ENCODE results near the gene VPS26C. TPM values are rescaled to one million over a fixed set of nuclear protein-coding genes. Genes with fewer than 3 reads are reported as not detected.
A peak's percentile ranks its signal among the peaks of the same experiment; 100 is the strongest.

VPS26C gene
- total and polyA plus RNA-seq, 10 of the 15 experiments (the other 5 are each of a cell fraction or from before 2014, with no cell fraction given) = 32.5 to 65.1 (median 48.0) TPM

DNA sequence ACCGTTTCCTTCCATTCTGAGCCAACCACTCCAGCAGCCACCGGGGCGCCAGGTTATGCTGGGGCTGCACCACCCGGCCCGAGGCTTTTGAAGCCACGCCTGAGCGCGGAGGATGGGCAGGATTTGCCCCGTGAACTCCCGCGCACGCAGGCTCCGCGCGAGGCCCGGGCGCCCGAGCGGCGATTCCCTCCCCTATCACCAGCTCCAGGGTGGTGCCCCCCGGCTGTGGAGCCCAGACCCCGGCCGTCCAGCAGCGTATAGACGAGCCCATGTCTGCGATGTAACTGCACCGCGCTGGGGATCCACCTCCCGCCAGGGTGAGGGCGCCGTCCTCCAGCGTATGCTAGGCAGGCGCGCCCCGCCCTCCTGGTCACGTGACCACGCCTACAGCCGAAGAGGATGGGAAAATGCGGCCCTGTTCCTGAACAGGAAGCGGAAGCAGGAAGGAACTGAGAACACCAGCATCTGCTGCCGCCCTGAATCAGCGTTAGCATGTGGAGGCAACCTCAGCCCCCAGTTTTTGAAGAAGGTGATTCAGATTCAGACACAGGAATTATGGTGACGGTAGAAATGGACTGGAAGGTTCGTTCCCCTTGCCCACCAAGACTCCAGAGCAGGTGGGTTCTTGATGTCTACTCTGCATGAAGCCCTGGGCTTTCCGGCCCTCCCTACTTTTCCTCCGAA lies 46.0 kb downstream of the VPS26C start:
- ATAC-seq (peak; percentile 96), FAIRE-seq (peak; percentile 84), DNase-seq (ENCODE audit: low read depth, low spot score) (peak; percentile 86)
- in situ Hi-C loops (cut with MboI) = no loop called here
- ChIA-PET CTCF (interaction anchor here (1.0 to 2.5 kb wide), 8 partner anchors 12 to 242 kb away, joined by 3 to 9 read pairs (median 4); no protein-coding TSS in a partner anchor), SMC1A (ENCODE audit: uncharacterized antibody, unreplicated experiment) (interaction anchor here (0.6 to 2.5 kb wide), 2 partner anchors 12 to 26 kb away, joined by 3 to 15 read pairs; no protein-coding TSS in a partner anchor), POLR2A (interaction anchor here (0.9 to 1.2 kb wide), 2 partner anchors 12 to 13 kb away, joined by 3 read pairs; no protein-coding TSS in a partner anchor), RAD21 (ENCODE audit: unreplicated experiment) (interaction anchor here (0.7 to 2.1 kb wide), 7 partner anchors 34 to 343 kb away, joined by 3 to 7 read pairs (median 3); no protein-coding TSS in a partner anchor)
- Histone ChIP-seq H3K27ac (ENCODE audit: control insufficient read depth, insufficient read depth) (peak overlapping the region; percentile 73), H3K9me3 (replicated peaks; ENCODE audit: control insufficient read depth, insufficient read depth, low read length) (no peaks in the 10 kb centered on the region; the same call in 2 of the 3 replicates), H3K4me1 (ENCODE audit: control insufficient read depth, insufficient read depth, low read length) (peaks cover 9% of the 10 kb centered on the region), H2AFZ (ENCODE audit: control insufficient read depth, low read depth, low read length) (peak overlapping the region; percentile 91), H3K27me3 (replicated peaks in 1 of 2; ENCODE audit: control insufficient read depth in 2 of 2, insufficient read depth in 2 of 2, low read length in 1 of 2) (no peaks in the 10 kb centered on the region), H3K36me3 (ENCODE audit: control insufficient read depth in 2 of 2, insufficient read depth in 2 of 2, low read length in 1 of 2) (peaks cover 3 to 4% of the 10 kb centered on the region in 2 experiments; a peak in 3 of 4 replicates), H3K9ac (ENCODE audit: control insufficient read depth, insufficient read depth, low read length) (peak overlapping the region; percentile 43), H3K4me2 (ENCODE audit: control insufficient read depth, insufficient read depth) (peak overlapping the region; percentile 71), H4K20me1 (ENCODE audit: control insufficient read depth, insufficient read depth) (no peaks in the 10 kb centered on the region), H3K79me2 (ENCODE audit: control insufficient read depth, insufficient read depth, low read length) (no peaks in the 10 kb centered on the region), H3K4me3 (peak overlapping the region; percentile 91)
- WGBS (ENCODE audit: insufficient coverage, insufficient replicate concordance, low lambda C conversion rate, missing lambda C conversion rate) = 5% methylated on average over 46 of the region's 46 CpGs
- intact Hi-C loops (cut with micrococcal nuclease; ENCODE audit: unreplicated experiment) = loop anchor here (2.0 kb wide), 3 partner anchors 36 to 146 kb away; partner anchors contain the start of genes DYRK1A and VPS26C
- no TSS peak for BruUV-seq (replicated peaks)
- TF ChIP-seq RELA (IDR thresholded peaks at IDR 0.05; ENCODE audit: borderline replicate concordance, partially characterized antibody) (peak; percentile 63), ZNF24 (IDR thresholded peaks at IDR 0.05) (no peak), YBX1 (IDR thresholded peaks at IDR 0.05) (no peak), SMAD1 (IDR thresholded peaks at IDR 0.05; ENCODE audit: low read depth, partially characterized antibody) (no peak), CBFB (IDR thresholded peaks at IDR 0.05; ENCODE audit: low read depth) (0 out of 2 replicates have a peak, but pooled peaks have one; percentile 41), PKNOX1 (IDR thresholded peaks at IDR 0.05) (peak; percentile 15; the same call in 1 of the 2 replicates), PML (IDR thresholded peaks at IDR 0.05; ENCODE audit: low read length) (0 out of 2 replicates have a peak, but pooled peaks have one; percentile 52), ETV6 (conservative IDR thresholded peaks at IDR 0.05 in 1 of 2, IDR thresholded peaks at IDR 0.05 in 1 of 2; ENCODE audit: borderline replicate concordance in 1 of 2, low read depth in 1 of 2) (peak; percentile 83 to 100; a peak in 3 of 4 replicates), ZNF687 (IDR thresholded peaks at IDR 0.05) (peak; percentile 94), CHD2 (IDR thresholded peaks at IDR 0.05; ENCODE audit: borderline replicate concordance, low read depth, low read length) (peak; percentile 70; the same call in 1 of the 2 replicates), SPI1 (IDR thresholded peaks at IDR 0.05; ENCODE audit: borderline replicate concordance, insufficient read depth, low read depth, low read length) (peak; percentile 71; the same call in 1 of the 2 replicates), FOS (IDR thresholded peaks at IDR 0.05; ENCODE audit: borderline replicate concordance, extremely low read depth, insufficient read length) (no peak)
- TF ChIP-seq, protein P1, sequence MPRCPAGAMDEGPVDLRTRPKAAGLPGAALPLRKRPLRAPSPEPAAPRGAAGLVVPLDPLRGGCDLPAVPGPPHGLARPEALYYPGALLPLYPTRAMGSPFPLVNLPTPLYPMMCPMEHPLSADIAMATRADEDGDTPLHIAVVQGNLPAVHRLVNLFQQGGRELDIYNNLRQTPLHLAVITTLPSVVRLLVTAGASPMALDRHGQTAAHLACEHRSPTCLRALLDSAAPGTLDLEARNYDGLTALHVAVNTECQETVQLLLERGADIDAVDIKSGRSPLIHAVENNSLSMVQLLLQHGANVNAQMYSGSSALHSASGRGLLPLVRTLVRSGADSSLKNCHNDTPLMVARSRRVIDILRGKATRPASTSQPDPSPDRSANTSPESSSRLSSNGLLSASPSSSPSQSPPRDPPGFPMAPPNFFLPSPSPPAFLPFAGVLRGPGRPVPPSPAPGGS (IDR thresholded peaks at IDR 0.05; ENCODE audit: borderline replicate concordance, insufficient read depth, low read depth, low read length, poor library complexity, severe bottlenecking) = peak; percentile 88
